GM12874 (cell line): ENCODE results near the gene KIF21B.

Source experiments
- TF ChIP-seq, protein P1 (sequence below): IDR thresholded peaks from 2 replicates; pipeline ENCODE4 v1.5.1; 2011; ENCODE audit warnings: low read depth, mild to moderate bottlenecking, control low read depth, low read length, moderate library complexity; ENCODE audit not compliant: insufficient read depth

KIF21B gene

GRCh38 chr1:201019321-201019977, 4.1 kb downstream of the KIF21B start:
- TF ChIP-seq, protein P1, sequence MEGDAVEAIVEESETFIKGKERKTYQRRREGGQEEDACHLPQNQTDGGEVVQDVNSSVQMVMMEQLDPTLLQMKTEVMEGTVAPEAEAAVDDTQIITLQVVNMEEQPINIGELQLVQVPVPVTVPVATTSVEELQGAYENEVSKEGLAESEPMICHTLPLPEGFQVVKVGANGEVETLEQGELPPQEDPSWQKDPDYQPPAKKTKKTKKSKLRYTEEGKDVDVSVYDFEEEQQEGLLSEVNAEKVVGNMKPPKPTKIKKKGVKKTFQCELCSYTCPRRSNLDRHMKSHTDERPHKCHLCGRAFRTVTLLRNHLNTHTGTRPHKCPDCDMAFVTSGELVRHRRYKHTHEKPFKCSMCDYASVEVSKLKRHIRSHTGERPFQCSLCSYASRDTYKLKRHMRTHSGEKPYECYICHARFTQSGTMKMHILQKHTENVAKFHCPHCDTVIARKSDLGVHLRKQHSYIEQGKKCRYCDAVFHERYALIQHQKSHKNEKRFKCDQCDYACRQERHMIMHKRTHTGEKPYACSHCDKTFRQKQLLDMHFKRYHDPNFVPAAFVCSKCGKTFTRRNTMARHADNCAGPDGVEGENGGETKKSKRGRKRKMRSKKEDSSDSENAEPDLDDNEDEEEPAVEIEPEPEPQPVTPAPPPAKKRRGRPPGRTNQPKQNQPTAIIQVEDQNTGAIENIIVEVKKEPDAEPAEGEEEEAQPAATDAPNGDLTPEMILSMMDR, result no peak

DNA sequence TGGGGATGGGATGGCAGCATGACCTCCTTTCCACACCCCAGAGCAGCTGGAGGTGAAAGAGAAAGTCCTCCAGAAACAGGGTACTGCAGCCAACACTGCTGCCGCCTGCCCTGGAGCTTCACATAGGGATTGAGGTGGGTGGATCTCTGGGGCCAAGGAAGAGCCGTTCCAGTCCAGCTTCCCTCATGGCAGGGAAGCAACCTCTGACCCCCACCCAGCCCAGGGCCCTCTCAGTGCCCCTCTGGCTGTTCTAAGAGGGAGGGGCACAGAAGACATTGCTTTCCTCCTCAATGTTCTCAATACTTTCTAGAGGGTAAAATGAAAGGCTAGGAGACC, 5.7 kb downstream of the KIF21B start:
- TF ChIP-seq, protein P1, result no peak

- TF ChIP-seq, protein P1, result no peak
Measured at GRCh38 chr1:201016943-201017827, 6.3 kb downstream of the KIF21B start.

GRCh38 chr1:201016211-201016651, 7.3 kb downstream of the KIF21B start:
- TF ChIP-seq, protein P1, result no peak

DNA sequence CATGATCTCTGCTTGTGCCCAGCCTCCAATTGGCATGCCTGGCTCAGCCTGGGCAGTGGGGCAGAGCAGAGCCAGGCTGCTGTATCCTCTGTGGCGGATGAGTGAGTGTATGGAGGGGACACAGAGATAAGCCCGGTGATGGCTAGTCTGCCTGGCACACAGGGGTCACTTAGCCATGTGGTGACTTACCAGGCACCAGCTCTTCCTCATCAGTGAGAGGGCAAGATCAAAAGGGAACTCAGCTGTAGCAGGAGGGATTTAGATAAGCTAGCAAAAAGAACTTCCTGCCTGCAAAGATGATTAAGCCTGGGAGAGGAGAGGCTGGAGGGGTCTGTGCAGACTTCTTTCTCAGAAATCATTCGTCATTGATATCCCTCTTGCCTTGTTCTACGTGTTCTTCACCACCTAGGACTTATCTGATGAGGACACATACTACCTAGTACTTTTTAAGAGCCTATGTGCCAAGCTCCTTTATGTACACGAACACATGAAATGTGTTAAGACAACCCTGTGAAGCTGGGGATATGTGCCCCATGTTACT, 7.9 kb downstream of the KIF21B start:
- TF ChIP-seq, protein P1, result no peak

DNA sequence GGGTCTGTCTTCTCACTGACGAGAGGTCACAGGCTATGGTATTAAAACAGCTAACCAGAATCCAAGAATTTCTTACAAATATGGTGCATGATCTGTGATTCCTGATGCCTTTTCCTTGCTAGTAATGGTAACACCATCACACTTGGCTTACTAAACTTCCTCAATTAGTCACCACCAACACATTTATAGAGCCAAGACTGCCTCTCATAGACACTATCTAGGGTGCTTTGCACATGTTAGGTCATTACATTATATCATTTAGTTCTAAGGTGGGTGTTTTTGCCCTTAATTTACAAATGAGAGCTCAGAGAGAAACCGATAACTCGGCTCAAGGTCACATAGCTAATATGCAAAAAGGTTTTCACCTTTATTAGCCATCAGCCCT, 8.7 kb downstream of the KIF21B start:
- TF ChIP-seq, protein P1, result no peak

DNA sequence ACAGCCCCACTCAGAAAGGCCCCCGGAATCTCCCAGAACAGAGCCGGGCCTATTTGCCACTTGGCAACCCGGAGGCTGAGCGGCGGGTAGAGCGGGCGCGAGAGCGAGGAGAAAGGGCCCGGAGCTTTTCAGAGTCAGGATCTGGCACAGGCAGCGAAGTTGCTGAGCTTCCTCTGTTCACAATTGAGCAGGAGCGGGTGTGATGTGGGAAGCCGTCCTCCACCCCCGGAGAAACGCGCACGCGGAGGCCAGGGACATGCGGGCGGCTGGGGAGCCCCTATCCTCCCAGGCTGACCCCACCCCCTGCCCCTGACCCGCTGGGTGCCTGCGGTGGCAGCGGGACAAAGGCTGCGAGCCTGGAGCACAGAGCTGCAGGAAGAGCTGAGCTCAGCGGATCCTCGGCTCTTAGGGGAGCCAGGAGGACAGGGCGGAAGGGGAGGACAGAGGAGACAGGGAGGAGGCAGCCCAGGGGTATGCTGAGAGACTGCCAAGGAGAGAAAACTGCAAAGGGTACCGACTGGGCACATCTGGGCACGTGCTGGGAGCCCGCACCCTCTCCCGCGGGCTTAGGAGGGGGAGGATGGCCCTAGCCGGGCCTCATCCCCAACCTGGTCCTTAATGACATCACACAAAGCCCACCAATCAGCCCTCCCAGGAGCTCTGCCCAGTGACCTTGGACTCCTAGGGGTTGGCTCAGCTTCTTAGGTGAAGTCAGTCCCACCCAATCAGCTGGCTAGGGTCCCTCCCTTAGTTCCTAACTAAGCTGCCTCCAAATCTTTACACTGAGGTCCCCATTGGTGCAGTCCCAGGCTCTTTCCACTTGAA, 9.3 kb downstream of the KIF21B start:
- TF ChIP-seq, protein P1, result no peak
